ENCODE results near the gene LRRC7.

DNA sequence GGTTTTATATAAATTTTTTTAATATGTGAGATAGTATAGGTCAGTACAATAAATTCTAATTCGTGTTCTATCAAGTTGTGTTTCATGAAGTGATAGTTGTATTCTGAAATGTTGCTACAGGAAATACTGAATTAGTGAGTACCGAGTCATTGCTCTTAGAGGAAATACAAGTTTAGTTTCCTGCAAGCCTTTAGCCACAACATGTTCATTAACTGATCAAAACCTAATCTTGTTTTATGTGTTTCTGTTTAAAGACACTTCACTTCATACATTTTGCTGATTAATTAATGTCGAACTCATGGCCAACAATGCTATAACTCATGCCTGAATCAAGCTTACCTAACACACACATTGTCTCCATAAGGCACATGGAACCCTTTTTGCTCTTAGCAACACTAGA is 43.6 kb downstream of the LRRC7 start:
- TF ChIP-seq TEAD4 (IDR thresholded peaks at IDR 0.05) = no peak
- TF ChIP-seq TAF1 (IDR thresholded peaks at IDR 0.05; ENCODE audit: low read depth) = no peak
- no peak for TF ChIP-seq NFIC (IDR thresholded peaks at IDR 0.05)
- TF ChIP-seq, protein P1, sequence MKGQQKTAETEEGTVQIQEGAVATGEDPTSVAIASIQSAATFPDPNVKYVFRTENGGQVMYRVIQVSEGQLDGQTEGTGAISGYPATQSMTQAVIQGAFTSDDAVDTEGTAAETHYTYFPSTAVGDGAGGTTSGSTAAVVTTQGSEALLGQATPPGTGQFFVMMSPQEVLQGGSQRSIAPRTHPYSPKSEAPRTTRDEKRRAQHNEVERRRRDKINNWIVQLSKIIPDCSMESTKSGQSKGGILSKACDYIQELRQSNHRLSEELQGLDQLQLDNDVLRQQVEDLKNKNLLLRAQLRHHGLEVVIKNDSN (IDR thresholded peaks at IDR 0.05) = no peak
- no peak for TF ChIP-seq RAD21 (IDR thresholded peaks at IDR 0.05; ENCODE audit: low read depth)
- no peak for TF ChIP-seq FOXM1 (IDR thresholded peaks at IDR 0.05; ENCODE audit: borderline replicate concordance, low read depth)
